NCI-H226 (cell line): ENCODE results near the gene IGF1R.

Experiments
- DNase-seq: peaks from one replicate; pipeline ENCODE4 v3.0.0-alpha.2; 2015

Gene IGF1R

DNA sequence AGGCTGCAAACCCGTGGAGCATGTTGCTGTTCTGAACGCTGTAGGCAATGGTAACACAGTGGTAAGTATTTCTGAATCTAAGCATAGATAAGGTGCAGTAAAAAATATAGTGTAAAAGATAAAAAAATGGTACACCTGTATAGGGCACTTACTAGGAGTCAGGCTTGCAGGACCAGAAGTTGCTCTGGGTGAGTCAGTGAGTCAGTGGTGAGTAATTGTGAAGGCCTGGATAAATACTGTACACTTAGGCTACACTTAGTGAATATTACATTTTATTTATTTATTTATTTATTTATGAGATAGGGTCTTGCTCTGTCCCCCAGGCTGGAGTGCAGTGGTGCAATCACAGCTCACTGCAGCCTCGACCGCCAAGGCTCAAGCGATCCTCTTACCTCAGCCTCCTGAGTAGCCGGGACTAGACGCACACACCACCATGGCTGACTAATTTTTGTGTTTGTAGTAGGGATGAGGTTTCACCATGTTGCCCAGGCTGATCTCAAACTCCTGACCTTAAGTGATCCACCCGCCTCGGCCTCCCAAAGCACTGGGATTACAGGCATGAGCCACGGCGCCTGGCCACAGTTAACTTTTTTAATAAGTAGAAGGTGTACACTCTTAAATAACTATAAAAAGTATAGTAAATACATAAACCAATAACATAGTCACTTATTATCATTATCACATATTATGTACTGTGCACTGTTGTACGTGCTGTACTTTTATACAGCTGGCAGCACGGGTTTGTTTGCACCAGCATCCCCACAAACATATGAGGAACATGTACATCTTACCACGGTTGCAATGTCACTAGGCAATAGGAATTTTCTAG lies 155.1 kb downstream of the IGF1R start:
- peak; percentile 74 for DNase-seq

DNA sequence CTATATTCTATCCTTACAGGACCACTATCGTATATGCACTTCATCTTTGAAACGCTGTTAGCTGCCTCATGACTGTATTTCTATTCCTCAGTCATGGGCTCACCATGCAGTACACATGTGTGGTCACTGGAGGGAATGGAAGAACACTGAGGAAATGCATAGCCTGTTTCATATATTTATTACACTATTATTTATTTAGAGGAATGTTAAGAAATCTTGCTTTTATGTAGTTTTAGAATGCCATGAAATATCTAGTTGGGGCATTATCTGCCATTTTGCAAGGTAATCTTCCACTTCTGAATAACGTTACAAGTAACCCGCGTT lies 155.7 kb downstream of the IGF1R start:
- DNase-seq: no peak

DNA sequence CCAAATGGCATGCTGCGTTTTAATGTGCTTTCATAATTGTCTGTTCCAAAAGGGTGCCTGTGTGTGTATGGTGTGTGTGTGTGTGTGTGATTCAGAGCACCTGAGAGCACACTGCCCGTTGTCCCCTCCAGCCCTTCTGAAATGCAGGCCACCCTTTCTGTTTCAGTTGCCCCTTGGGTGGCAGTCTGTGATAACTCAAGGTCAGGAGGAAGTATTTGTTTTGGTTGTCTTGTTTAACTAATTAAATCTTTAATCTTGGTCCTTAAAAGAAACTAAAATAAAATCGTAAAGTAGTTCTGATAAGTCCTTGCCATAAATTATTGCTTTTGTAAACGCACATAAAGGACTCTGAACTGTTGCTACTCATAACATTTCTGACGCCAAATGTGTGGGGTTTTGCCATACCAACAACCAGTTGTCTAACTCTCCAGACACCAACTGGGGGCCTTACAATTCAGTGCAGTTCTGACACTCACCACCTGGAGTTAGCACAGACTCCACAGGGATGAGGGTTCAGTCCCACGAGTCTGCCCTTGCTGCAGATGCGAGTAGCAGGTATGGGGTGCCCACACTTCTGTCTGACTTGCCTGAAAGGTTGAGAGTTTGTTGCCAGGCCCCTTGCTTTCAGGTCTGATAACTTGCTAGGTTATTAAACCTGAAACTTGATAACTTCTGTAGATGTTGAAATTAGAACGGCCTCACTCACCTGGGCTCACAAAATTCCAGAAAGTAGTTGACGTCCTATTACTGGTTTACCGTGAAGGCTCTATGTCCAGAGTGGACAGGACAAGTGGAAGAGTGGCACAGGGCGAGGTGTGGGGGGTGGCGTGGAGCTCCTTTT lies 157.3 kb downstream of the IGF1R start:
- peak; percentile 15 for DNase-seq

DNA sequence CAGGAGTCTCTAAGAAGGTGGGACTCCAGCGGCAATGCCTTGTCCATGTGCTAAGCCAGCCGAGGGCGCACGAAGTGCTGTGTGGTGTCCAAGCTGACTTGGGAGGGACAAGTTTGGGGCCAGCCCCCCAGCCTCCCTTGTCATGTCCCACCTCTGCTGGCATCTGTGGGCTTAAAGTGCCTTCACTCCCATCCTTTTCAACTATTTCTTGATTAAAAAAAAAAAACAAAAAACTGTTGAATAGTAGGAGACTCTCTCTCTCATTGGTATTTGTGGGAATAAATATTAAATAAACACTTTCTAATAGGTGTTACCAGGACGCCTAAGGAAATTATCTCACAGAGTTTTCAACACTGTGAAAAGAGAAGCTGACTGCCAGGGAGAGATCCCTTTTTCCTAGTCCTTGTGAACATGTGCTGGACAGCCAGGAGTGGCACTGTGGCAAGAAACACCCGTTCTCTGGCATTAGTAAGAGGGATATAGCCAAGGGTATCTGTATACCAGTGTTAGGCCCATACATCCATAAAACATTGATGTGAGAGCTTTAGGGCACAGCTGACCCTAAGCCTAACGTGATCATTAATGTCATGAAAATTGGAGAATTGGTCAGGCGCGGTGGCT lies 158.0 kb downstream of the IGF1R start:
- DNase-seq: no peak

DNA sequence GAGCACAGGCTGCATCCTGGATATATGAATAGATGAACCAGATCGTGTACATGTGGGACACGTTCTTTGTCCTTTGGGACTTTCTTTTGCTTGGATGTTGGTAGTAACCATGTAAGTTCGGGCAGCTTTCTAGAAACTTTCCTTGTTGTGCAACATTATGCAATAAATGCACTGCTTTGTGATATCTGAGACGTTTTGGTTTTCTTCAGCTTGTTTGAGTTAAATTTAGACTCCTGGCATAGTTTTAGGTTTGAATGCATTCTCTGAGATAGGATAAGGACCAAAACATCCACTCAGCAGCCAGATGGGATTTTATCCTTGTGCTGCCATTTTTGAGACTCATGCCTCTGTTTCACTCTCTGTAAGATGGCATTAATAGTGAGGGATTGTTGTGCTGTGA lies 158.9 kb downstream of the IGF1R start:
- DNase-seq: peak; percentile 15

DNA sequence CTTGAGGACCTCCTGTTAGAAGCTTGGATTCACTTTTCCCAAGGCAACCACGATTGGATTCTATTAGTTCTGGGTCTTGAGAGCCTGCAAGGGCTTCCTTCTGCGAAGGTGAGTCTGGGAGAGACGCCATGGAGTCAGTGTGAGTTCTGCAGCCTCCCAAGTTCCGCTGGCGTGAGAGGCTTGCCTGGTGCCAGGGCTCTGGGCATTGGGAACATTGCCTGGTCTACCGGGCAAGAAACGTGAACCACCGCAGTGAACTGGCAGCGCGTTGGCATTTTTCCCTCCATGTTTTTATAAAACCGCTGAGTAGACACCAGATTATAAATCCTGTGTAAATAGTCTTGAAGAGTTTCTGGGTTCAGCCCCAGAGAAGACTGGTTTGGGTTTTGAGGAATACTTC lies 160.9 kb downstream of the IGF1R start:
- no peak for DNase-seq

DNA sequence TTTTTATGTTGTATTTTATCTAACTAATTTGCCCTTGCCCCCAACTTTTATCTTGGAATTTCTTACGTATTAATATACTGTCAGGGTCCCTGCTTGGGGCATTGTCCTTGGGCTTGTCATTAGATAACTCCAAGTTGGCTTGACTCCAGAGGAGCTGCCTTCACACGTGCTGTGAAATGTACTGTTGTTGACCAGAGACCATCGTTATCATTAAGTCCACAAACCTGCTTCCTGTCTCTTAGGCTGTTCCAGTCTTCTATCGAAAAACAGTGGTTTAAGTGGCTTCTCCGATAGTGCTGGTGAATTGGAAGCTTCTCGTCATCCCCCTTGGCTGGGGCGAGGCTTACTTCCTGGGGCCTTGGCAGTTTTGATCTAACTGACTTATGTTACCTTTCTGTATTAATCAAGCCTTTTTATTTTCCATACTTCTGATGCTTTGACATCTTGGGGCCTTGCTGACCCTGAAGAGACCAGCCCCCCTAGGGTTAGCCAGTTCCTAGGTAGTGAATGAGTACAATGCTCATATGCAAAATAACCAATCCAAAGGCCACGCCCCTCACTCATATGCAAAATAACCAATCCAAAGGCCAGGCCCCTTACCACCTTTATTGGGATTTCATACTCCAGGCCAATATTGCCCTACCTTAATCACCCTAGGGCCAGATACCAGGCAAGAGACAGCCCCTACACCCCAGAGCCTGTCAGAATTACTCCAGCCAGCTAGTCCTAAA lies 164.5 kb downstream of the IGF1R start:
- no peak for DNase-seq

DNA sequence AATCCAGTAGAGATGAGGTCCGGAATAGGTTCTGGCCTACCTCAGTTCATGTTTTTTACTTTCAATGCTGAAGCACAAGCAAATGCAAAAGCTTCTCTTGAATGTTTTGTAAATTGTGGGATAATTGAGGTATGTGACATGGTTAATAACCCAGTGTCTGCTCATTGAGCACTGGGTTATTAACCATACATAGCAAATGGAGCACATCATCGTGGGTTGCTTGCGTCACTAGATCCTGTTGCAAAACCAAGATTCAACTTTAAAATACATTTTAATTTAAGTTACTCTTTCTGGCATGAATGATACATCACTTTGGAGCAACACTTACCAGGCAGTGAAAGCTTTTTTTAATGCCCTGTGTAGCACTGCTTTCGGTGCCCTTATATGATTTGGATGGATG lies 165.6 kb downstream of the IGF1R start:
- no peak for DNase-seq

DNA sequence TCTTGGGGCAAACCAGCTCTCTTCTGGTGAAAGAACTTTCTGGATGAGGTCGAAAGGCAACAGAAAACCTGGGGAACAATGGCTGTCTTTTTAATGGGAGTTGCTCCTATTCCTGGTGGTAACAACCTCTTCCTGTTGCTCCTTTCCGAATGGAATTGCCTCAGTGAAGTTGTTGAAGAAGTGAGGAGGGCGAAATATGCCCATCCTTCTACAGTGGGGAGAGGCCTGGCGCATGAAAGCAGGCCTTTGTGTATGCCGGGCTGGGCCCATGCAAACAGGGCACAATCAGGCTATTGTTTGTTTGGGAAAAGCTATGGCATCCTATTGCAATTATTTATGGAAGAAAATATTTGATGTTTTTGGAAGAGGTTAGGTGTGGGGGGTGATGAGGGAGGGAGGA lies 166.9 kb downstream of the IGF1R start:
- DNase-seq: no peak

DNA sequence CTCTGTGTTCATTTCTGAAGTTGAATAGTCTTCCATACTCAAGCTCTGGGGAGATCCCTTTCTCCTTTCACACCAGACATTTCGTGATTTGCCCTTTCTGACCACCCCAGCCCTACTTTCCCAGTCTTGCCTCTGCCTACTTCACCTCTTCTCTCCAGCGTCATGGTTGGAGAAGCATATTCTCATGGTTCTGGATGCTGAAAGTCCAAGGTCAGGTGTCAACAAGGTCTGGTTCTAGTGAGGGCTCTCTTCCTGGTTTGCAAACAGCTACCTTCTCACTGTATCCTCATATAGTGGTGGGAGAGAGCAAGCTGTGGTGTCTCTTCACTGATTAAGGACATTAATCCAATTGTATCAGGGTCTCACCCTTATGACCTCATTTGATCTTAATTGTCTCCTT lies 169.4 kb downstream of the IGF1R start:
- DNase-seq: no peak

DNA sequence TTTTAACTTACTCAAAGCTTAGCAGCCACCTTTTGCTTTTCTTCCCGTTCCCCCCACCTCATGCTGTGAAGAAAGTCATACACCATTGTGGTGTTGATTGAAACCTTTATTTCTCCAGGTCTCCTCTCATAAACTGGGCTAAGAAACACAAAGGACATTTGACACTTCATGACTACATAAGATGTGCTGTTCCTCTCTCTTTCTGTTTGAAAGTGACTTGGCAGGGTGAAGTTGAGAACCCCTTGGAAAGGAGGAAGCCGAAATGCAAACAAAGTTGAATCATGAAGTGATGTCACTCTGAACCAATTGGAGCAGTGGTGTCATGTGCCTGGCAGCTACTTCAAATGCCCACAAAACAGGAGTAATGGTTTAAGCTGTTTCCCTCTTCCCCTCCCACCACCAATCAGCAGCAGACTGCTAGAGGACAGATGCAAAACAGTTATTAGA lies 174.7 kb downstream of the IGF1R start:
- DNase-seq: peak; percentile 64

DNA sequence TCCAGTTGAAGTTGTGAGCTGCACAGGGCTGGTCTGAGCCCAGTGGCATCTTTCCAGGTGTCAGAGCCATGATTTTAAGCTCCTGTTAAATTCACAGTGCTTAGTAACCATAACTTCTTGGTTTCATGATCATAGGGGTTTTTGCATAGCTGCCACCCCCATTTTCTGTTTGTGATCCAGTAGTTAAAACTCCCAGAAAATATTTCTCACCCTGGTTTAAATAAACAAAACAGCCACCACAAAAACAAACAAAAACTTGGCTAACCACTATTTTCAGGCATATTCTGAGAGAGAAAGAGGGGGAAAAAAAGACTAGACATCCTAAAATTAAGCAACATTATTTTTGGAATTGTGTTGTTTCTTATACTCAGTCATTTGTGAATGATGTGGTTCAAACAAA lies 175.3 kb downstream of the IGF1R start:
- DNase-seq: no peak

DNA sequence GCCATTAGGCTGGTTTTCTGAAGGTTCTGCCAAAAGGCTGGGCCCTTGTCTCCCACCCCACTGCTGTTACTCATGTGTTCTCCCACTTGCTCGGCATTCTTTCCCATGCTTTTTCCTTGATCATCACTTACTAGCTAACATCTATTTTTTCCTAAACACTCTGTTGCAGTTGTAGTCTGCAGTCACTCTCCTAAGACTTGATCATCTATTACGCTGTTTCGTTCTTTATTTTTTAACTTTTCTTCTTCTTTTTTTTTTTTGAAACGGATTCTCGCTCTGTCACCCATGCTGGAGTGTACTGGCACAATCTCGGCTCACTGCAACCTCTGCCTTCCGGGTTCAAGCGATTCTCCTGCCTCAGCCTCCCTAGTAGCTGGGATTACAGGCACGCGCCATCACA lies 176.3 kb downstream of the IGF1R start:
- no peak for DNase-seq

DNA sequence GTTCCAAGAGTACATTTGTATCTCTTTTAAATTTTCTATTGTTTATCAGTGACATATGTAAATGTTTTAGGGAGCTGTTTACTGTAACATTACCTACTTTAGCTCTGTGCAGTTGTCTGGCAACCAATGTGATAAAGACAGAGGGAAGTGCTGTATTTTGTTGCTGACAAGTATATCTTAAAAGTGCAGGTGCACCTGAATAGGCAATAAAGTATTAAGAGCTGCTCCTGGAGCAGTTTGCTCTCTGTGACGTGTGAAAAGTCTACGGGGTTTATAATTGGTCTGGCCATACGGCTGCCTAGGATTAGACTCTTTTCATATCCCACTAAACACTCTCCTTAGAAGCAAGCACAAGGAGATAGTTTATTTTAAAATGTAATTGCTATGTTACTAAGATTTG lies 178.3 kb downstream of the IGF1R start:
- DNase-seq: no peak

DNA sequence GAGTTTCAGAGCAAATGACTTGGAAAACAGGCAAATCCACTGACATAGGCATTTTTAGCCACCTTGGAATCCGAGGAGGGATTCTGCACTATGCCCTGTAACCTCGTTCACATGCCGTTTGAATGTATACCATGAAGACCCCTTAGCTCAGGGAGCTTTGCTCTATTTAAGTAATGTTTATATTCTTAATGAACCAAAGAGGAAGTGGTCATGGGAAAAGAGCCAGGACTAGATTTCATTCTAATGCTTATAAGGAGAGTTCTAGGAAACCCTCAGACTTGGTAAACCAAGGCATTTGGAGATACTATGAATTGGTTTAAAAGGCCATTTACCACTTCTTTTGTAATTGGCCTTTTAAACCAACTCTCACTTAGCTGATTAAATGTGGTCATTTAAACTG lies 178.9 kb downstream of the IGF1R start:
- DNase-seq: no peak

DNA sequence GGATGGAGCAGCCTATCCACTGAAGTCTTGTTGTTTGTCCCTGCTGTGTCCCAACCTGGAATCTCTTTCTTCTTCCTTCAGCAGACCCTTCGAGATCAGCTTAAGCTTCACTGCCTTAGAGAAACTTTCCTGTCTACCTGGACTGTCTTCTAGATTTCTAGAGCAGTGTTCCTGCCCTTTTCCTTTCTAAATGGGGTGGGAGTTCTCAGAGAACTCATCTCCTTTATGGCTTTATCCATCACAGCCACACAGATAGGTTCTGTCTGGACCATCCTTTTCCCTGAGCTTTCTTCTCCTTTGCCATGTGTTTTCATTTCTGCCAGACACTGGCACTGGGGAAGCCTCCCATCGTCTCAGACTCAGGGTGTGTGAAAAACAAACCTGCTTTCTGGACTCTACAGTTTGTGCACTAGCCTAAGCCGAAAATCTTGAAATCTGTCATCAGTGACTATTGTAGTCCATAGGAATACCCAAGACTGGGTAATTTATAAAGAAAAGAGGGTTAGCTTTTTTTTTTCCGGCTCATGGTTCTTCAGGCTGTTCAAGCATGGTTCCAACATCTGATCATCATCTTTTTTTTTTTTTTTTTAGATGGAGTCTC lies 181.8 kb downstream of the IGF1R start:
- DNase-seq: no peak

DNA sequence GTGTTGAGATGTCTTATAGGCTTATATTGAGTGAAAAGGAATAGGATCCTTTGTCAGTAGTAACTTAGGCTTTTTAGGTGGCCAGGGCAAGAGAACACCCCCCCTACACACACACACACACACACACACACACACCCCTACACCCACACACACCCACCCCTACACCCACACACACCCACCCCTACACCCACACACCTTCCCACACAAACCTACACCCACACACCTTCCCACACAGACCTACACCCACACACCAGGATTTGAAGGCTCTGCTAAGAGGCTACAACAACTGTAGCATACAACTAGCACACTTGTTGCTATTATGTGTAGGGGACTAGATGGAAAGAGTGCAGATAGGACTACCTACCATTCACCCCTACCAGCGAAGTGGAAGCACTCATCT lies 186.6 kb downstream of the IGF1R start:
- DNase-seq: no peak

DNA sequence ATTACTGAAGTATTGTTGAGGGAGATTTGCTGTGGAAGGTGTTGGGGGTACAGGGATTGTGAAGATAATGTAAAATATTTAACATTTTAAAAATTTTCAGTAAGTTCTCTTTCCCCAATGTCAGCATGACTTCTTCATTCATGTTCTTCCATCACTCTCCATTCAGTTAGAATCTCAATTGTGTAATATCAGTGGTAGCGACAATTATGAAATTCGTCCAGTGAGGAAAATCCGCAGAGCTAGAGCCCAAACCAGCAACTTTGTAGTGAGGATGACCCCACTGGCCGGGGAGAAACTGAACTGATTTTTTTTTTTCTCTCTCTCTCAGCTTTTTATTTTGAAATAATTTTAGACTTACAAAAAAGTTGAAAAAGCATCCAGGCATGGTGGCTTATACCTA lies 187.5 kb downstream of the IGF1R start:
- no peak for DNase-seq

DNA sequence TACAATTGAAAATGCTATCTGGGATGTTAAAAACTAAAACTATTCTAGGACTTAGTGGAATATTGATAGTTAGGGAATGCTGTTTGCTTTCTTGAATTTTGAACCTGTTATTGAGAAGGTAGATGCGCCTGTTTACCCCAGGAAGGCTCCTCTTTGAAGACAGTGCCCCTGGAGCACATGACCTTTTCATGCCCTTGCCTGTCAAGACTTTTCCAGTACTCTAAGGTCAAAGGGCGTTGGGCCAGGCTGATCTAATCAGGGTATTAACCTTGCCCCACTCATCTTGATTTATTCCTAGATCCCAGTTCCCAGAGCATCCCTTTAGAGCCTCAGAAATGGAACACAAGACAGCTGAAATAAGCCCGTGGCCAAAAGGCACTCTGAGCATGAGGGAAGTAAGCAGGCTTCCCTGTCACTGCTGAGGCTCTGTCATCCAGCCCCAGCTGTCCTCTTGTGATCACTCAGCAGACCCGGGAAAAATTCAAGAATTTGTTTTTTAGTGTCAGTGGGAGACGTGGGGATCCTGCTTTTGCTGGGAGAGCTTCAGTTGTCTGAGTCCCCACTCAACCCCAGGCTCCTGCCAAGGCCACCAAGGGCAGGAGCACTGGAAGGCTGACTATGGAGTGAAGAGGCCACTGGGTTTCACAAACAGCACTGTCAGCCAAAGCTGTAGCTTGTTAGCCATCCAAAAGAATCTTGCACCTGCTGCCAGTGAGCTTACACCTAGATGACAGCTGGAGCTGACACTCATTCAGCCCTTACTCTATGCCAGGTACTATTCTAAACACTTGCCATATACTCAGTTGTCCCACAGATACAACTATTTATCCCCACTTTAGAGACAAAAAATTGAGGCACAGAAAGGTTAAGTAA lies 190.3 kb downstream of the IGF1R start:
- DNase-seq: no peak

DNA sequence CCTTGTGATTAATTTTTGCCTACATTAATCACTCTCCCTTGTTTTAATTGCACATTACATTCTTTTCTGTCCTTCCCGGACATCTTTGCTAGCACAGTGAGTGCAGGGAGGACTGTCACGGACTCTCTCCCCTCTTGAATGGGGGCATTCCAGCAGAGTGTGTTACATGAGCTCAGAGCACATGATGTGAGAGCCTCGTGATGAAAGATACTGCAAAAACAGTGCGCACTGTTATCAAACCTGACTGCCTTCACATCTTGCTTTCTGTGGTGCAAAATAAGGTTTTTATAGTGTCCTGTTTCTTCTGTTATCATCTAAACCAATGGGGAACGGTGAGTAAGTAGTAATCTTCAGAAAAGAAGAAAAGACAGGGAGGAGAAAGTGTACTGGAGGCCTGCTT lies 191.7 kb downstream of the IGF1R start:
- no peak for DNase-seq

DNA sequence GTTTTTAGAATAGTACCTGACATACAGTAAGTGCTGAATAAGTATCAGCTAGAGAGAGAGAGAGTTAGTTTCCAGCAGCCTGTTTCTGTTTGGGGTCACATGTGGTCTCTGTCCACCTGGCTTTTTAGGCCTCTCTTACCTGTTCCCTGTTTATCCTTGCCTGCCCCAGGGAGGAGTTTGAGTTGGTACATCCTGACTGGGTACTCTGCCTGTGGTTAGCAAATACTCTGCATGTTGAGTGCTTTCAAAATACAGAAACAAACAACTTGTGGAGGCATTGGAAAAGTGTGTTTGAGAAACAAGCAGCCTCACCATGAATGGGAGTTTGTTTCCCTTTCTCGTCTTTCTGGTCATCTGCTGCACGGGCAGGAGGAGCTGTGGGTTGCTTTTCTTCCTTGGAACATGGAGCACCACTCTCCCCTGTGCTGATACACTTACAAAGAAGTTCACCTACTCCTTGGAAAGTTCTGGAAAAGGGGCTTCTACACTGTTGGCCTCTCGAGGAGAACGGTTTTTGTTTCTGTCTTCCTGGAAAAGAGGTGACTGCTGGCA lies 193.2 kb downstream of the IGF1R start:
- no peak for DNase-seq
